Activated CD8-positive, alpha-beta memory T cell treated with anti-CD3 and anti-CD28 coated beads for 24 hours (primary cell): Measurements from ENCODE around the gene AVL9.
"Not testable (repeated sequence)": the region's sequence is repeated elsewhere in the genome, so short reads cannot be mapped to it uniquely, and the experiment has no call there.

ENCODE experiments used
- DNase-seq: peaks from one replicate; pipeline ENCODE4 v3.0.0-alpha.2; 2020

The AVL9 gene

GRCh38 chr7:32591938-32592337, 96.6 kb downstream of the AVL9 start:
- no peak for DNase-seq

GRCh38 chr7:32592701-32593100, 97.4 kb downstream of the AVL9 start:
- DNase-seq: no peak

GRCh38 chr7:32594965-32595490, 99.7 kb downstream of the AVL9 start:
- DNase-seq: no peak

GRCh38 chr7:32601196-32601595, 105.9 kb downstream of the AVL9 start:
- not testable (repeated sequence) for DNase-seq

GRCh38 chr7:32602470-32602869, 107.2 kb downstream of the AVL9 start:
- no peak for DNase-seq

- not testable (repeated sequence) for DNase-seq
Observed at GRCh38 chr7:32603492-32603891, 108.2 kb downstream of the AVL9 start.

- not testable (repeated sequence) for DNase-seq
Observed at GRCh38 chr7:32604047-32604446, 108.8 kb downstream of the AVL9 start.

GRCh38 chr7:32605032-32605431, 109.7 kb downstream of the AVL9 start:
- no peak for DNase-seq

- no peak for DNase-seq
Observed at GRCh38 chr7:32609463-32609862, 114.2 kb downstream of the AVL9 start.

GRCh38 chr7:32611201-32612099, 116.2 kb downstream of the AVL9 start:
- DNase-seq: no peak

- no peak for DNase-seq
Observed at GRCh38 chr7:32616625-32617024, 121.3 kb downstream of the AVL9 start.

GRCh38 chr7:32618470-32618869, 123.2 kb downstream of the AVL9 start:
- DNase-seq: no peak

GRCh38 chr7:32618987-32619386, 123.7 kb downstream of the AVL9 start:
- DNase-seq: no peak

GRCh38 chr7:32619416-32619815, 124.1 kb downstream of the AVL9 start:
- not testable (repeated sequence) for DNase-seq

- no peak for DNase-seq
Observed at GRCh38 chr7:32631021-32631420, 135.7 kb downstream of the AVL9 start.

GRCh38 chr7:32631590-32632497, 136.6 kb downstream of the AVL9 start:
- DNase-seq: not testable (repeated sequence)

- DNase-seq: not testable (repeated sequence)
Observed at GRCh38 chr7:32633446-32633845, 138.2 kb downstream of the AVL9 start.

- DNase-seq: not testable (repeated sequence)
Observed at GRCh38 chr7:32634798-32635393, 139.6 kb downstream of the AVL9 start.

- not testable (repeated sequence) for DNase-seq
Observed at GRCh38 chr7:32636725-32637462, 141.6 kb downstream of the AVL9 start.

- not testable (repeated sequence) for DNase-seq
Observed at GRCh38 chr7:32637611-32638010, 142.3 kb downstream of the AVL9 start.
